ENCODE data around the gene DAPL1. TPM values are rescaled to one million over a fixed set of nuclear protein-coding genes. Genes with fewer than 3 reads are reported as not detected.

The DAPL1 gene
- total RNA-seq, 1 donor: not detected

- Histone ChIP-seq H3K36me3 (ENCODE audit: insufficient read depth, low read length) (no peaks in the 10 kb centered on the region), H3K4me2 (ENCODE audit: insufficient read depth, low read length) (no peak overlapping the region), H3K27me3 (ENCODE audit: insufficient read depth, low read length) (peaks cover 38% of the 10 kb centered on the region), H3K9me3 (ENCODE audit: low read depth, low read length) (no peaks in the 10 kb centered on the region), H3K4me1 (ENCODE audit: insufficient read depth, low read length) (peaks cover 12% of the 10 kb centered on the region), H3K27ac (ENCODE audit: low read depth, low read length) (no peak overlapping the region), H3K4me3 (ENCODE audit: insufficient read depth, low read length) (no peak overlapping the region), H3K79me2 (ENCODE audit: insufficient read depth, low read length) (no peaks in the 10 kb centered on the region), H2AFZ (ENCODE audit: low read length) (no peak overlapping the region), H4K20me1 (ENCODE audit: insufficient read depth, low read length) (no peaks in the 10 kb centered on the region)
- no peak for DNase-seq (ENCODE audit: insufficient read length, low spot score, missing footprints)
- no peak for TF ChIP-seq CTCF (IDR thresholded peaks at IDR 0.05; ENCODE audit: extremely low read depth, low read depth, low read length)
Measured at GRCh38 chr2:158748926-158749590, 46.1 kb upstream of the DAPL1 start.

- no peak for TF ChIP-seq CTCF (IDR thresholded peaks at IDR 0.05; ENCODE audit: extremely low read depth, low read depth, low read length)
- peaks cover 17% of the 10 kb centered on the region for H3K4me1 ChIP-seq (ENCODE audit: insufficient read depth, low read length)
Measured at GRCh38 chr2:158750458-158751125, 44.5 kb upstream of the DAPL1 start.

GRCh38 chr2:158753641-158754611 is 41.2 kb upstream of the DAPL1 start:
- peak overlapping the region; percentile 60 for H3K4me3 ChIP-seq (ENCODE audit: insufficient read depth, low read length)
- peaks cover 18% of the 10 kb centered on the region for H3K27me3 ChIP-seq (ENCODE audit: insufficient read depth, low read length)
- H2AFZ ChIP-seq (ENCODE audit: low read length): peak overlapping the region; percentile 69
- peaks cover 20% of the 10 kb centered on the region for H3K4me1 ChIP-seq (ENCODE audit: insufficient read depth, low read length)
- H3K4me2 ChIP-seq (ENCODE audit: insufficient read depth, low read length): peak overlapping the region; percentile 87
- no peaks in the 10 kb centered on the region for H3K36me3 ChIP-seq (ENCODE audit: insufficient read depth, low read length)
- no peaks in the 10 kb centered on the region for H3K79me2 ChIP-seq (ENCODE audit: insufficient read depth, low read length)
- peak; percentile 58 for DNase-seq (ENCODE audit: insufficient read length, low spot score, missing footprints)
- H4K20me1 ChIP-seq (ENCODE audit: insufficient read depth, low read length): no peaks in the 10 kb centered on the region
- peak; percentile 96 for TF ChIP-seq CTCF (IDR thresholded peaks at IDR 0.05; ENCODE audit: extremely low read depth, low read depth, low read length)
- H3K27ac ChIP-seq (ENCODE audit: low read depth, low read length): no peak overlapping the region
- no peaks in the 10 kb centered on the region for H3K9me3 ChIP-seq (ENCODE audit: low read depth, low read length)

More at GRCh38 chr2:158750458-158751125, 44.5 kb upstream of the DAPL1 start:
- H4K20me1 ChIP-seq (ENCODE audit: insufficient read depth, low read length): no peaks in the 10 kb centered on the region
- H3K4me2 ChIP-seq (ENCODE audit: insufficient read depth, low read length): no peak overlapping the region
- peaks cover 34% of the 10 kb centered on the region for H3K27me3 ChIP-seq (ENCODE audit: insufficient read depth, low read length)
- no peaks in the 10 kb centered on the region for H3K79me2 ChIP-seq (ENCODE audit: insufficient read depth, low read length)
- no peaks in the 10 kb centered on the region for H3K36me3 ChIP-seq (ENCODE audit: insufficient read depth, low read length)
- no peak overlapping the region for H3K4me3 ChIP-seq (ENCODE audit: insufficient read depth, low read length)
- H2AFZ ChIP-seq (ENCODE audit: low read length): no peak overlapping the region
- DNase-seq (ENCODE audit: insufficient read length, low spot score, missing footprints): no peak
- H3K27ac ChIP-seq (ENCODE audit: low read depth, low read length): no peak overlapping the region
- no peaks in the 10 kb centered on the region for H3K9me3 ChIP-seq (ENCODE audit: low read depth, low read length)
